A673 (cell line): ENCODE data around the gene ROBO4. TPM values are rescaled to one million over a fixed set of nuclear protein-coding genes. Genes with fewer than 3 reads are reported as not detected.
A peak's percentile ranks its signal among the peaks of the same experiment; 100 is the strongest.

Source experiments
- Bru-seq: library from RNA; stranded (reverse); fragments of 400-500 nt; gene quantifications from one replicate; lab custom pipeline; 2021; lab: Mats Ljungman, UMichigan
- BruChase-seq, 2 experiments: library from RNA; stranded (reverse); fragments of 400-500 nt; gene quantifications; one replicate each; lab custom pipeline; 2021; lab: Mats Ljungman, UMichigan
- BruUV-seq: library from RNA; stranded (reverse); fragments of 400-500 nt; replicated peaks from 2 replicates; lab custom pipeline; 2021; lab: Mats Ljungman, UMichigan
- CTCF ChIA-PET: fragments of 300-600 bp; sonication (Branson Sonifier 250); formaldehyde crosslinking; loops from one replicate; lab custom pipeline; 2022; ENCODE audit warnings: antibody characterized with exemption; lab: Charles Lee
- POLR2A ChIA-PET: fragments of 300-600 bp; sonication (Branson Sonifier 250); formaldehyde crosslinking; loops from one replicate; lab custom pipeline; 2022; ENCODE audit warnings: antibody characterized with exemption; ENCODE audit not compliant: low non-redundant PET; lab: Charles Lee
- DNase-seq: peaks from one replicate; pipeline ENCODE4 v3.0.0-alpha.2; 2015; ENCODE audit warnings: low spot score
- H3K27ac ChIP-seq: fragments of 200-600 bp; sonication (generic); 2 replicates; pipeline ENCODE4 v1.5.1; 2016; ENCODE audit warnings: mixed run types, low read depth, mild to moderate bottlenecking, mixed read lengths, antibody characterized with exemption, low read length; ENCODE audit not compliant: poor library complexity, severe bottlenecking
- H3K27me3 ChIP-seq: fragments of 200-600 bp; sonication (generic); replicated peaks from 2 replicates; pipeline ENCODE4 v1.6.1; 2017; ENCODE audit warnings: mixed run types, low read depth, mild to moderate bottlenecking, mixed read lengths, antibody characterized with exemption, low read length; ENCODE audit not compliant: insufficient read depth, poor library complexity
- H3K36me3 ChIP-seq: fragments of 200-600 bp; sonication (generic); 2 replicates; pipeline ENCODE4 v1.6.1; 2016; ENCODE audit warnings: mixed run types, mild to moderate bottlenecking, mixed read lengths, antibody characterized with exemption, low read length; ENCODE audit not compliant: insufficient read depth, poor library complexity, severe bottlenecking
- H3K4me1 ChIP-seq: fragments of 200-600 bp; sonication (generic); 2 replicates; pipeline ENCODE4 v1.6.1; 2017; ENCODE audit warnings: mixed run types, mild to moderate bottlenecking, mixed read lengths, antibody characterized with exemption, low read length; ENCODE audit not compliant: insufficient read depth, poor library complexity, severe bottlenecking
- H3K4me3 ChIP-seq: fragments of 200-600 bp; sonication (generic); 2 replicates; pipeline ENCODE4 v1.5.1; 2016; ENCODE audit warnings: low read depth, mixed run types, mild to moderate bottlenecking, mixed read lengths, low read length; ENCODE audit not compliant: poor library complexity, severe bottlenecking
- H3K9me3 ChIP-seq: fragments of 200-600 bp; sonication (generic); 2 replicates; pipeline ENCODE4 v1.6.1; 2016; ENCODE audit warnings: mixed run types, low read depth, mild to moderate bottlenecking, mixed read lengths, antibody characterized with exemption, low read length; ENCODE audit not compliant: poor library complexity, severe bottlenecking
- CTCF ChIP-seq: fragments of 300-800, 200-600 bp; sonication (generic); conservative IDR thresholded peaks from 2 replicates; pipeline ENCODE4 v1.5.1; 2017; ENCODE audit warnings: low read depth, mild to moderate bottlenecking, antibody characterized with exemption, low read length, moderate library complexity, mixed read lengths
- EZH2 ChIP-seq: fragments of 200-600 bp; sonication (generic); IDR thresholded peaks from 2 replicates; pipeline ENCODE4 v1.6.1; 2017; ENCODE audit warnings: borderline replicate concordance, low read depth, mild to moderate bottlenecking, mixed read lengths, antibody characterized with exemption, low read length; ENCODE audit not compliant: poor library complexity, severe bottlenecking
- intact Hi-C: fragments of 100-400 bp; cut with micrococcal nuclease; formaldehyde crosslinking; loops from one replicate; pipeline ENCODE4 v1.10.0; 2022; ENCODE audit not compliant: unreplicated experiment
- long read RNA-seq: library from polyadenylated mRNA; stranded (forward); transcript quantifications from one replicate; pipeline ENCODE4 v2.0.0, GENCODE V29; 2022
- total RNA-seq: library from RNA; stranded (reverse); gene quantifications from 2 replicates; pipeline ENCODE4 v1.2.3, GENCODE V29; 2021

Gene ROBO4
- total RNA-seq (not detected in 2 replicates), Bru-seq, nascent RNA (not detected), BruChase-seq, experiment 1, labeled RNA remaining after a 2-hour chase (not detected), BruChase-seq, experiment 2, labeled RNA remaining after a 6-hour chase (percentile 6 among the genes with signal in this experiment)
- long read RNA-seq = 0 reads

DNA sequence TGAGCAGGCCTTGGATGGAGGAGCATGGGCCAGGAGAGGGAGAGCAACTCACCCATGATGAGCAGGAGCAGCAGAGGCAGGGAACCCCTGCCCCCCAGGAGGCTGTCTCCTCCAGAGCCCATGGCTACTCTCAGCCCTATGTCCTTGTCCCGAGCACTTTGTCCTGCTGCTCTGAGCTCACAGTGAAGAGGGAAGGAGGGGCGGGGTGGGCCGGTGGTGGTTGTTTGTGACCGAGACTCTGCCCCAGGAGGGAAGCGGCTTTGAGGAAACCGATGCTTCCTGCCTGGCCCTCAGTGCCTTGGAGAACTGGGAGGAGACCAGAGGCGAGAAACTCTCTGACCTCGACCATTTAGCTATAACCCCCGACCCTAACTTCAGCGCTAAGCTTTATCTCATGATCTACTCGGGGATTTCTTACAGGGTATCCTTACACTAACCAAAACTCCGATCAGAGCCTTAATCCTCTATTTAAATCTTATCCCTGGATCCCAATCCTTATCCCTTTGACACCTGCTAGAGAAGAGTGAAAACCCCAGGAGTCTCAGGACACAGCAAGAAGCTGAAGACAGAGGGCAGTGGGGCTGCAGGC lies at the start of gene ROBO4:
Gene ROBO4 (minus strand): TSS at position 192 of the 589 bp plus-strand sequence. CDS start 70 bp downstream, at position 122.
- TF ChIP-seq CTCF = no peak
- no peak for TF ChIP-seq EZH2
- H3K27me3 ChIP-seq = peaks cover 35% of the 10 kb centered on the region

DNA sequence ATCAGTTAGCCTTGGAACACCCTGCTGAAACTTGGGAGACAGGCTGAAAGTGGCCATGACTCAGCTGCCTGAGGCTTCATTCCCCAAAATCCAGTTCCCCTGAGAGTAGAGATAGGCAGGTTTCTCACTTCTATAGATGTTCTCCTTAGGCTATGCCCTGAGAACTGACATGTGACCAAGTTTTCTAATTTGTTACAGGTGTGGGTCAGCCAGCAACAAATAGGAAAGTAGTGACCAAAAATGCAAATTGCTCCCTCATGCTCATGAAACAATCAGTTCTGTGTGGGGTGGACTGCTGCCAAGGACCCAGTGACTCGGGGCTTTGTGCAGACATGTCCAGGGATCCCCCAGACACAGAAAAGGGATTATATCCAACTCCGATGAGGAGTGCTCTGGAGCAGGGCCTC lies 49.1 kb upstream of the ROBO4 start:
- intact Hi-C loops = no loop called here
- BruUV-seq = no TSS peak
- Histone ChIP-seq H3K27me3 (no peaks in the 10 kb centered on the region), H3K9me3 (no peaks in the 10 kb centered on the region), H3K36me3 (no peaks in the 10 kb centered on the region), H3K4me1 (no peaks in the 10 kb centered on the region), H3K4me3 (no peak overlapping the region), H3K27ac (no peak overlapping the region)
- no peak for DNase-seq
- TF ChIP-seq EZH2 (no peak), CTCF (no peak)
- ChIA-PET POLR2A (no interaction called here), CTCF (no interaction called here)

More for the DNA sequence above, at the start of gene ROBO4:
- H3K4me3 ChIP-seq = no peak within 1 kb of the TSS
- no peak for DNase-seq
- no TSS peak for BruUV-seq
- ChIA-PET CTCF (no interaction called here), POLR2A (no interaction called here)
- H3K4me1 ChIP-seq = no peaks in the 10 kb centered on the region
- intact Hi-C loops = no loop called here
- H3K36me3 ChIP-seq = no peaks in the 10 kb centered on the region
- H3K27ac ChIP-seq = no peak within 1 kb of the TSS
- H3K9me3 ChIP-seq = no peaks in the 10 kb centered on the region

GRCh38 chr11:124945826-124946225 lies 48.2 kb upstream of the ROBO4 start:
- no peaks in the 10 kb centered on the region for H3K36me3 ChIP-seq
- H3K4me1 ChIP-seq = no peaks in the 10 kb centered on the region
- no TSS peak for BruUV-seq
- H3K4me3 ChIP-seq = no peak overlapping the region
- ChIA-PET CTCF (no interaction called here), POLR2A (no interaction called here)
- TF ChIP-seq CTCF = no peak
- TF ChIP-seq EZH2 = no peak
- H3K27me3 ChIP-seq = no peaks in the 10 kb centered on the region
- no peak overlapping the region for H3K27ac ChIP-seq
- no peaks in the 10 kb centered on the region for H3K9me3 ChIP-seq
- DNase-seq = no peak
- intact Hi-C loops = no loop called here
